GM19099 (cell line): ENCODE measurements around the gene ISLR2.

ENCODE experiments used
- POLR2A ChIP-seq: IDR thresholded peaks from 3 replicates; pipeline ENCODE4 v1.6.1; 2011; ENCODE audit warnings: low read depth; ENCODE audit not compliant: insufficient read length; ENCODE audit errors: extremely low read depth

Gene ISLR2

GRCh38 chr15:74141591-74141990 lies 11.2 kb downstream of the ISLR2 start:
- no peak for TF ChIP-seq POLR2A

GRCh38 chr15:74144153-74144775 lies 13.9 kb downstream of the ISLR2 start:
- TF ChIP-seq POLR2A, result no peak

GRCh38 chr15:74146277-74146800 lies 16.0 kb downstream of the ISLR2 start:
- no peak for TF ChIP-seq POLR2A

DNA sequence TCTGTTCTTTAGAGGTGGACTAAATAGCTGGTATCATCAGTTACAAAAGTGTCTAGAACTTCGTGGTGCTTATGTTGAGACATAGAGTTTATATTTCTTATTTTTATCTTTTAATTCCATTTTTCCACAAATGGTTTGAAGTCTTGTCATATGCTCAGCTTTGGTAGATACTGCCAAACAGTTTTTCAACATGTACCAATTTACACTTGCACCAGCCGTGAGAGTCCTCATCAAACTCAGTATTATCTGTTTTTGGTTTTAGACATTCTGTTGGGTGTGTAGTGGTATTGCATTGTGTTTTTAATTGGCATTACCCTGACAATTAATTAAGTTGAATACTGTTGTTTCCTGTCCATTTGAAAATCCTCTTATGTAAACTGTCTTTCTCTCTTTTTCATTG lies 16.7 kb downstream of the ISLR2 start:
- TF ChIP-seq POLR2A, result no peak

DNA sequence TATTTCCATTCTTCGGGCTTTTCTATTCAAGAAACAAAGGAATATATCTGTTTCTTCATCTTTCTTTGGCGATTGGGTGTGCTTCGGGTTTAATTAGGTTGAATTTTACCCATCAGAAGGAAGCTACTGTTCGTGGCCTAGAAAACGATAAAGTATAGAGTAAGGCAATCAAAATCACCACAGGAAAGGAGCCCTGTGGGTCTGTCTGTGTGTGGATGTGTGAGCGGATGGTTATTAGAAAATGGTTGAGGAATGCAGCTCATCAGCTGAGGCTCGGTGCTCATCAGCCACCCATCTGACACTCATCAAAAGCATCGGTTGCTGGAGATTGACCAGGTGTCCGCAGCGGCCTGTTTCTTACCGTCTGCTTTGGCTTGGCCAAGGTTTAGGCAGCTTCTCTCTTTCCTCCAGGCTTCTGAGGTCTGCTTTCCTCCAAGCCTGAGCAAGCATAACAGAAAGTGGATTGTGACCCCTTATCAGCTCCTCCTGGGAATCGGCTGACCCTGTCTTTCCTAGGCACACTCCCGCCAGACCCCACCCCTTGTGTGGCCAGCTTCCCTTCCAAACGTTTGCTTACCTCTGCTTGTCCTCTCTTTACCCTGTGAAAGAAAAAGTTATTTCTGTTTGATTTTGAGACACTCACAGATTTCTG lies 25.5 kb downstream of the ISLR2 start:
- TF ChIP-seq POLR2A, result no peak

GRCh38 chr15:74156678-74157411 lies 26.5 kb downstream of the ISLR2 start:
- no peak for TF ChIP-seq POLR2A

DNA sequence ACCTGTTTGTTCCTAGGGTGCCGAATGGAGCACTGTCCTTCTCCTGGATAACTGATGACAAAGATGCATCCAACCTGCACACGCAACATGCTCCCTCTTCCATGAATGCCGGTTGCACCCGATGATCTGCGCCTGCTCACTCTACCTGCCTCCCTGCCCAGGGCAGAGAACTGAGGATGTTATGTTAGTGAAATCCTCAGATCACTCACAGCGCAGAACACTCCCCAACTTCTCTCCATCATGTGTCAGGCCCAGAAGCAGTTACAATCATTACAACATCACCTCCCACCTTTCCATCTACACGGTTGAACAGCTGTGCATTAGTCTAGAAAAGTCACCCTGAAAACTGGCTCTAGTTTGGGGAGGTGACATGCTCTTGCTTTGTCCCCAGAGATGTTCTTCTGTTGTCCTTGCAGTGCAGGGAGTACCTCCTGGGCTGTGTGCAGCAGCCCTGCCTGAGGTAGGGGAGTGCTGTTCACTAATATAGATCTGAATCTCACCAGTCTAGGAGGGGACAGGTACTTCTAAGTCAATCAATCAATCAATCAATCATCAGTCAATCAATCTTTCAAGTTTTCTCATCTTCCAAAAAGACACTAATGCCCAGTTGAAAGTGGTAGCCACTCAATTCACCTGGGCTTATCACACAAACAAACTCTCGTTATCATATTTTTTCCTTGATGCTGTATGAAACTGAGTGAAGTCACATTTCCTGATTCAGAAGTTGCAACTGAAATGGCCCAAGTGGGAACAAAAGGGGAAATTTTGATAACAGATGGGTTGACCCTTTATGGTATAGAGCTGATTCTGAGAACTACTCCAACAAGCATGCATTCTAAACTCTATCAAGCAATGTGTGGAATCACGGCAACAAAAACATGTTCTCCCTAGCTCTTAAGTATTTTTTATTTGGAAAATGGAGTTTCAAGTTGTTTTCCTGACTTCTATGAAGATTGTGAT lies 27.8 kb downstream of the ISLR2 start:
- no peak for TF ChIP-seq POLR2A

GRCh38 chr15:74158855-74159650 lies 28.7 kb downstream of the ISLR2 start:
- no peak for TF ChIP-seq POLR2A

GRCh38 chr15:74159773-74160172 lies 29.4 kb downstream of the ISLR2 start:
- no peak for TF ChIP-seq POLR2A

DNA sequence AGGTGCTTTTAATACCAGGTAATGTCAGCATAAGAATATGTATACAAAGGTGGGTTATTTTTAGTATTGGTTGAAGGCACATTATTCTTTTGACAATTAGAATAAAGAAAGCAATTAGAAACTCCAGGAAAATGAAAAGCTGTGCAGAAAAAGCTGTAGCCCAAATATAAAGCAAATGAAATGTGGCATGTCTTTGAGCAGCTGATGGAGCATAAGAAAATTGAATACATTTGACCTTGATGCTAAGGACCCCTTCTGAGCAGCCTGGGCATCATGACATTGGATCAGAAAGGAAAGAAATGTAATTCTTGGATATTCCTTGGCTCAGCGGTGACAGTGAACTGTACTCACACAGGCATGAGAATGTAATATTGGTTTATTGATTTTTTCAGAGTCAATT lies 35.1 kb downstream of the ISLR2 start:
- TF ChIP-seq POLR2A, result no peak

DNA sequence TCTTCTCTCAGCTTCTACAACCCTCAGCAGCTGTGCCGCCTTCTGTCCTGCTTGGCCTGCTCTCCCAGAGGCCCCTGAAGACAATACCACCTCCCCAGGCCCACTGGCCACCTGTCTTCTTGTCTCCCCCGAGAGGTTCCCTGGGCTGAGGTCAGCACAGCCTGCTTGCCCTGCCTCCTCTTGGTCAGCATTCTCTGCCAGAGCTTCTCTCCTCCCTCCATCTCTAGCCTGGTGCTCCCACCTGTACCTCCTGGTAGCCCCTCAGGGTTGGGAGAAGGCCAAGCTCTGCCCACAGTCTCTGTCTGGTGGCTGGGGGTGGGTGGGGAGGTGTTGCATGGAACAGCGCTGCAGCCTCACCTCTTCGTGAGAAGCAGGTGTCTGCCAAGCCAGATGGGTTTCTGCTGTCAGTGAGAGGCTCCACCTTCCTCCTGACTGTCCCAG lies 37.5 kb downstream of the ISLR2 start:
- TF ChIP-seq POLR2A, result no peak

DNA sequence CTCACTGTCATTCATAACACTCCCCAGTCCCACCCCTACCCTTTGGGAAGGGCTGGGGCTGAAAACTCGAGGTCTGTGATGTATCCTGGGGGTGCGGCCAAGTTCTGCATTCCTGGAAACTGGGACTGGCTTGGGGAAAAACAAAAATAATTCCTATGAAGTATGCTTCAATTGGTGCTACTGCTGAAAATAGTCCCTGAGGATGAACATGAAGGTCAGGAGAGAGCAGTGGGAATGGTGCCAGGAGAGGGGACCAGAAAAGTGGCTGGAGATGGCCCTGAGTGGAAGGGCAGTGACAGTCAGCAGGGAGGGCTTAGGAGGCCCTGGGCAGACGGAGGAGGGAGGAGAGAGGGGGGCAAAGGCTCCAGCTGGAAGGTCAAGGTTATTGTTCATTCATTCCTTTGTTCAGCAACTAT lies 38.3 kb downstream of the ISLR2 start:
- TF ChIP-seq POLR2A, result no peak

GRCh38 chr15:74170071-74170844 lies 39.9 kb downstream of the ISLR2 start:
- TF ChIP-seq POLR2A, result no peak
